Coronary artery (tissue), 2 donors: ENCODE measurements around the gene MIOX.

Experiments
- DNase-seq: peaks from one replicate; pipeline ENCODE4 v3.0.0-alpha.2; 2017; ENCODE audit warnings: low spot score
- H3K27ac ChIP-seq, 2 donors: fragments of 200-600 bp; sonication (generic); one replicate each; pipeline ENCODE4 v1.5.1; 2016 to 2019
- H3K4me3 ChIP-seq: fragments of 200-600 bp; sonication (generic); 2 replicates; pipeline ENCODE4 v1.5.1; 2016; ENCODE audit warnings: mild to moderate bottlenecking, moderate library complexity
- TF ChIP-seq, protein P1 (sequence below): fragments of 200-600 bp; sonication (generic); IDR thresholded peaks from one replicate; pipeline ENCODE4 v1.5.1; 2019; ENCODE audit warnings: antibody characterized with exemption

The MIOX gene

DNA sequence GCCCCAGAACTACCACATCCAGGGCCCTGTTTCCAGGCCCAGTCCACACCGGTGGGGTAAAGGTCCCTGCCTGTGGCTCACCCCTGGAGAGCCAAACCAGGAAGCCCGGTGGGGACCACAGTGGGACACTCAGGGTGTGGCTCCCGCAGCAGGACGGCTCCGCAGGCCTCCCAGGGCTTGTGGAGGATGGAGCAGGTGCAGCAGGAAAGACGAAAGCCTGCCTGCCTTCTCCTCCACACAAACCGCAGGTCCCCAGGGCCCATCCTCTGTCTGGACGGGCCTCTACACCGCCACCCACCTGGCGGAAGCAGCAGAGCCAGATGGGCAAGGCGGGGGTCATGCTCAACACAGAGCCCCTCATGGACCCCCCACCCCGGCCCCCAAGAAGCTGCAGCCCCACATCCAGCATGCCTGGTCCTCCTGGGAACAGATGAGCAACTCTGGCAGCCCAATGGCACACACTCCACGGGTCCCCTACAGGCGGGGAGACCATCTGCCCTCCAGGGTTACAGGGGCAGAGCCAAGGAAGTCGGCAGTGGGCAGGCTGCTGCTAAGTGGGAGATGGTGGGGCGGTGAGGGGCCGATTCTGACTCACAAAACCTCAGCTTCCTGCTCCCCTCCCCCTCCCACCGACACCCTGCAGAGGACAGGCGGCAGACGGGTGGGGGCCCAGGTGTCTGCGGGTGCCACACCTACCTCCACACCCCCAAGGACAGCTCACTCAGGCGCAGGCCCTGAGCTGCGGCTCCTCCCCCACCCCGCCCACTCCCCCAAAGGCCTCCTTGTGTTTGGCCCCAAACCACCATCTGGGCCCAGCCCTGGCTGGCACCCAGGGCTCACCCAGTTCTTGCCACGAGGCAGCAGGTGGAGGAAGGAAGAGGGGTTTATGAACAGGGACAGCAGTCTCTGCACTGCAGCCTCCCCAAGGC lies 17.0 kb upstream of the MIOX start:
- H3K4me3 ChIP-seq: no peak overlapping the region
- H3K27ac ChIP-seq: no peak overlapping the region
- no peak for DNase-seq
- TF ChIP-seq, protein P1, sequence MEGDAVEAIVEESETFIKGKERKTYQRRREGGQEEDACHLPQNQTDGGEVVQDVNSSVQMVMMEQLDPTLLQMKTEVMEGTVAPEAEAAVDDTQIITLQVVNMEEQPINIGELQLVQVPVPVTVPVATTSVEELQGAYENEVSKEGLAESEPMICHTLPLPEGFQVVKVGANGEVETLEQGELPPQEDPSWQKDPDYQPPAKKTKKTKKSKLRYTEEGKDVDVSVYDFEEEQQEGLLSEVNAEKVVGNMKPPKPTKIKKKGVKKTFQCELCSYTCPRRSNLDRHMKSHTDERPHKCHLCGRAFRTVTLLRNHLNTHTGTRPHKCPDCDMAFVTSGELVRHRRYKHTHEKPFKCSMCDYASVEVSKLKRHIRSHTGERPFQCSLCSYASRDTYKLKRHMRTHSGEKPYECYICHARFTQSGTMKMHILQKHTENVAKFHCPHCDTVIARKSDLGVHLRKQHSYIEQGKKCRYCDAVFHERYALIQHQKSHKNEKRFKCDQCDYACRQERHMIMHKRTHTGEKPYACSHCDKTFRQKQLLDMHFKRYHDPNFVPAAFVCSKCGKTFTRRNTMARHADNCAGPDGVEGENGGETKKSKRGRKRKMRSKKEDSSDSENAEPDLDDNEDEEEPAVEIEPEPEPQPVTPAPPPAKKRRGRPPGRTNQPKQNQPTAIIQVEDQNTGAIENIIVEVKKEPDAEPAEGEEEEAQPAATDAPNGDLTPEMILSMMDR: no peak

DNA sequence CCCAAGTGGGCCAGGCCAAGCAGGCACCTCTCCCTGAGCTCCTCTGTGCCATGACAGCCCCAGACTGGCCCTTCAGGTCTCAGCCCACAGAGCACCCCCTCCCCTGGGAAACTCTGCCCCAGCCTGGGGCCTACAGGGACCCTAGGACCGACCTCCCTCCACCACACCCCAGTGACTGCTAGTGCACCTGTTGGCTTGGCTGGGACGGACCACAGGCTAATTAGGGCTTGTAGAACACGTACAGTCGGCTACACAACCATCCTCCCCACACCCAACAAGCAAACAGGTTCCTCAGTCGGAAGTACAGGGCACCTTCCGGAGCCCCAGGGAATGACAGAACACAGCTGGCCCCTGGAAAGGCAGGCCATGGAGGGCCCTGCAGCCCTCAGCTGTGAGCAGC lies 16.2 kb upstream of the MIOX start:
- H3K4me3 ChIP-seq: no peak overlapping the region

DNA sequence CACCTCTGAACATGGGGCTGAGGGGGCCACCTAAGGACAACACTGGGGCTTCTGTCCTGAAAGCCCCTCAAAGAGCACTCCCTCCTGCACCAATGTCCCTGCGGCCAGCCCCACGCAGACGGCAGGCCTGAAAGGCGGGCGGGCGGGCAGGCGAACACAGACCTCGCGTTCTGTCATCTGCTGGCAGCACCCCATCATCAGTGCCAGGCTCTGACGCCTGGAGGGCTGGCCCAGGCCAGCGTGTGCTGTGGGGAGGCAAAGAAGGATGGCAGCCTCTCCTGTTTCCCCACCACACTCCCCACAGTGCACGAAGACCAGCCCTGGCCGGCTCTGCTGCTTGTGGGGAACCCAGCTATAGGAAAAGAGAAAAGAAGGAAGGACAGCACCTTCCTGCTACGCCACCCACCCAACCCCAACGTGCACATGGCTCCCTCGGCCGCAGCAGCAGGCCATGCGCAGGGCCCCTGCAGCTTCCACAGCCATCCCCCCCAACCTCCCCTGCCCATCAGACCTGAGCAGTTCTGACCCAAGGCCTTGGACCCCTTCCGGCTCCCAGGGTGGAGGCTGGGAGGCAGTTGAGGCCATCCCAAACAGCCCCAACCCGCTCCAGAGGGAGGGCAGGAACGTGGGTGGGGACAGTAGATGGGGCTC lies 15.3 kb upstream of the MIOX start:
- H3K4me3 ChIP-seq: no peak overlapping the region
- DNase-seq: no peak
- TF ChIP-seq, protein P1: no peak
- H3K27ac ChIP-seq: no peak overlapping the region

More for the DNA sequence above, 16.2 kb upstream of the MIOX start:
- no peak overlapping the region for H3K27ac ChIP-seq
- TF ChIP-seq, protein P1: no peak
- no peak for DNase-seq

DNA sequence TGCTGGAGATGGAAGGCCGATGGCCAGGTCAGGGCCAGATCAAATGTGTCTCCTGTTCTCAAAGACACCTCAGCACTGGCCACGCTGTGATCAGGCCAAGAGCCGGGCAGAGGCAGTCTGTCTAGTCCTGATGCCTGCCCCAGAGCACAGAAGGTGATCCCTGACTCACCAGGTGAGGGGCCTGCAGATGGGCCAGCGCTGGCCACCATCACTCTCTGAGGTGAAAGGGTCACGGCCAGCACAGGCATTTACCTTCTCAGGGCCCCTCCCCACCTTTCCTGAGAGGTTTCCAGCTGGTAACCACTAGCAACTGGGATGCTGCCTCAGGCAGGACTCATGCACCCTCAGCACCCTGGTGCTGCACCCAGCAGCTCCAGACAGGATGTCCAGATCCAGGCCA lies 14.7 kb upstream of the MIOX start:
- DNase-seq: no peak
- TF ChIP-seq, protein P1: no peak
- Histone ChIP-seq H3K4me3 (peak overlapping the region; percentile 92), H3K27ac (no peak overlapping the region)

DNA sequence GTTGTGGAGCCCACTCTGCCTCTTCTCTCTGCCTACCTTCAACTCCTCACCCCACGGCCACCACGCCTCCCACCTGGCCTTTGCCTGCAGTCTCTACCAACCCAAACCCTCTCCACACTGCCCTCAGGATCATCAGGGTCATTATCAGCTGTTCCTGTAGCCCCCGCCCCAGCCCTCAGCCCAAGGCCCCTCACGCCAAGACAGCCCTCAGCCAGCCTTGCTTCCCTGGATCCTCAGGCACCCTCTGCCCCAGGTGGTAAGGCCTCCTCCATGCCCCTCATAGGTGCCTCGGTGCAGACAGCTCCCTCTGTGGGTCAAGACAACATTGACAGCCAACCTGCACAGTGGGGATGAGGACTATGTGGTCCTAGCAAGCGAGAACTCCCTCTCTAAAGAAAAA lies 13.6 kb upstream of the MIOX start:
- Histone ChIP-seq H3K27ac (no peak overlapping the region), H3K4me3 (peak overlapping the region; percentile 92)
- TF ChIP-seq, protein P1: no peak
- no peak for DNase-seq

DNA sequence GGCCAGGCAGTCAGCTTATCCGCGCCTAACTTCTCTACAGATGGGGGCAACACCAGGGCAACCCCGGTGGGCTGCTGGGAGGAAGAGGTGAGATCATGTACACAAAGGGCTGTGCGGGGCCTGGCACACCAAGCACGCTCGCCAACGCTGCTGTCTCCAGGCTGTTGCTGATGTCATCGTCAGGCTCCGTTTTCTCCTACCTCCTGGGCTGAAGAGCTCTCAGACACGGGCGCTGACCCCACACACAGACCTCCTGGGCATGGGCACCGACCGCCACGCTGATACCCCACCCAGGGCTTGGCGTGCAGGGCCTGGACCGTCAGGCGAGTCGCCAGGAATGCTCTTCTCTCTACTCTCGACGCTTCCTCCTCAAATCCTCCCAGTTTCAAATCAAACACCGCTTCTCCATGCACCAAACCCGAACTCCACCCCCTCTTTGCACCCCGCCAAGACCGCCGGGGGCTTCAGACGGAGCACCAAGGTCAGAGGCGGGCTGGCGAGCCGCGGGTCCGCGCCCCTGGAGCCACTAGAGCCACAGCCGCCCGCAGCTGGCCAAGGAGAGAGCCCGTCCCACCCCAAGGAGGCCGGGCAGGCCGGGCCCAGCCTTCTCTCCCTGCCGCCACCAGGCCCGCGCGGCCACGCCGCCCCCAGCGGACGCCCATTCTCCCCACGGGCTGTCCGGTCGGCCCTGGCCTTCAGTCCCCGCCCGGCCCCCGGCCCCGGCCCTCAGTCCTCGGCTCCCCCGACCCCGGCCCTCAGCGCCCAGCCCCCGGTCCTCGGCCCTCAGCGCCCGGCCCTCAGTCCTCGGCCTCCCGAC lies 12.6 kb upstream of the MIOX start:
- peak overlapping the region; percentile 70 to 85 for H3K27ac ChIP-seq
- no peak for DNase-seq
- H3K4me3 ChIP-seq: peak overlapping the region; percentile 92
- TF ChIP-seq, protein P1: no peak
